Activated CD8-positive, alpha-beta memory T cell treated with anti-CD3 and anti-CD28 coated beads, Interleukin-2, amount 50 U/mL, for 48 hours (primary cell): ENCODE results near the gene GANAB.
A peak's percentile ranks its signal among the peaks of the same experiment; 100 is the strongest.
"Not testable (repeated sequence)": the region's sequence is repeated elsewhere in the genome, so short reads cannot be mapped to it uniquely, and the experiment has no call there.

ENCODE experiments used
- DNase-seq: peaks from one replicate; pipeline ENCODE4 v3.0.0-alpha.2; 2020

Gene GANAB

GRCh38 chr11:62600367-62601121 lies 45.9 kb downstream of the GANAB start:
- DNase-seq, result no peak

- no peak for DNase-seq
Observed at GRCh38 chr11:62599901-62600300, 46.5 kb downstream of the GANAB start.

- peak; percentile 96 for DNase-seq
Observed at GRCh38 chr11:62599069-62599696, 47.2 kb downstream of the GANAB start.

GRCh38 chr11:62595124-62595523 lies 51.3 kb downstream of the GANAB start:
- DNase-seq, result no peak

- peak; percentile 85 for DNase-seq
Observed at GRCh38 chr11:62593434-62594044, 52.9 kb downstream of the GANAB start.

GRCh38 chr11:62592989-62593421 lies 53.4 kb downstream of the GANAB start:
- DNase-seq, result no peak

- DNase-seq, result no peak
Observed at GRCh38 chr11:62592146-62592815, 54.1 kb downstream of the GANAB start.

- DNase-seq, result peak; percentile 95
Observed at GRCh38 chr11:62591448-62592145, 54.8 kb downstream of the GANAB start, which contains the start of gene TUT1. Gene TUT1, minus strand, starts transcription at chr11:62591523. Its CDS starts 38 bp downstream, at chr11:62591485.

- DNase-seq, result no peak
Observed at GRCh38 chr11:62588966-62589637, 57.3 kb downstream of the GANAB start.

GRCh38 chr11:62585356-62585755 lies 61.1 kb downstream of the GANAB start:
- DNase-seq, result not testable (repeated sequence)

- not testable (repeated sequence) for DNase-seq
Observed at GRCh38 chr11:62581735-62582134, 64.7 kb downstream of the GANAB start.

- DNase-seq, result no peak
Observed at GRCh38 chr11:62580959-62581715, 65.3 kb downstream of the GANAB start.

GRCh38 chr11:62579252-62579651 lies 67.2 kb downstream of the GANAB start:
- no peak for DNase-seq

GRCh38 chr11:62578541-62578940 lies 67.9 kb downstream of the GANAB start:
- no peak for DNase-seq

GRCh38 chr11:62577046-62577714 lies 69.2 kb downstream of the GANAB start:
- no peak for DNase-seq

GRCh38 chr11:62575837-62576236 lies 70.6 kb downstream of the GANAB start:
- DNase-seq, result no peak

- DNase-seq, result no peak
Observed at GRCh38 chr11:62575156-62575555, 71.3 kb downstream of the GANAB start.
